HG02943 (cell line): ENCODE measurements around the gene NOTUM.

ENCODE experiments used
- ATAC-seq: cut with Tn5 transposase; IDR thresholded peaks from one replicate; pipeline ENCODE4 v1.9.1; 2021; ENCODE audit warnings: mild to moderate bottlenecking, low read depth, moderate library complexity; ENCODE audit not compliant: unreplicated experiment

Gene NOTUM

GRCh38 chr17:81941484-81942166 lies 19.4 kb downstream of the NOTUM start:
- ATAC-seq = no peak

DNA sequence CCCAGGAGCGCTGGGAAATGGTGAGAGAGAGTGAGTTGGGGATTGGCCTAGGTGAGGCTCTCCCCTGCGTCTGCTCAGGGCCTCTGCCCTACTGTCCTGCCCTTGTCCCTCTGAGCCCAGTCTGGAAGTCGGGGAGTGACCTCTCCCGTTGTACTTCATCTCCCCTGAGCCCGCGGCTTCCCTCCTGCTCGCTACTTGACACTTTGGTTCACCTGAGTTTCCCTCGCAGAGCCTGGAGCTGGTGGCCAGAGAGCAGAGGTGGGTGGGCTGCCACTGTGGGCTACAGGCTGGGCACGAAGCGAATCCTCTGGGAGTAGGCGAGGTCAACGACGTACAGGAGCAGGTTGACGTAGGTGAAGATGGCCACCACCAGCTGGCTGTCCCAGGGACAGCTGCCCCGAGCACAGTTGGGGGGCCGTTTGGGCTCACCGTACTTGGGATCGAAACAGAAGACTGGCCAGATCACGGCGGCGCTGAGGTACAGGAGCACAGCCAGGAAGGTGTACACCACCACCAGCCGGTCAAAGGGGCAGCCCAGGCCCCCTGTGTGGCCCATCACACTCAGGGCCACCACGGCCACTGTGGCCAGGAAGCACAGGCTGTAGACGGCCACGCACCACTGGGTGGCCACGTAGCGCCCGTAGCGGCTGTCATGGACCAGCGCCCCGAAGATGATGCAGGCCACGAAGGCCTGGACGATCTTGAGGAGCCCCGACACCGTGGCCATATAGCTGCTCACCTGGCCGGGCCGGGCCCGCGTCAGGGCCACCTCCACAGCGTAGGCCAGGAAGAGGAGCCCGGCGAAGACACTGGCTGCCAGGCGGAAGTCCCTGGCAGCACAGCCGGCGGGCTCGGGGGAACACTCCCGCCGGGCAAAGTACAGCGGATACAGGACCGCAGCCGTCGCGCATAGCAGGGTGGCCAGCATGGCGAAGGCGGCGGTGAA lies 20.2 kb downstream of the NOTUM start:
- no peak for ATAC-seq

GRCh38 chr17:81939881-81940385 lies 21.1 kb downstream of the NOTUM start:
- ATAC-seq = no peak

GRCh38 chr17:81939218-81939617 lies 21.8 kb downstream of the NOTUM start:
- ATAC-seq = no peak

DNA sequence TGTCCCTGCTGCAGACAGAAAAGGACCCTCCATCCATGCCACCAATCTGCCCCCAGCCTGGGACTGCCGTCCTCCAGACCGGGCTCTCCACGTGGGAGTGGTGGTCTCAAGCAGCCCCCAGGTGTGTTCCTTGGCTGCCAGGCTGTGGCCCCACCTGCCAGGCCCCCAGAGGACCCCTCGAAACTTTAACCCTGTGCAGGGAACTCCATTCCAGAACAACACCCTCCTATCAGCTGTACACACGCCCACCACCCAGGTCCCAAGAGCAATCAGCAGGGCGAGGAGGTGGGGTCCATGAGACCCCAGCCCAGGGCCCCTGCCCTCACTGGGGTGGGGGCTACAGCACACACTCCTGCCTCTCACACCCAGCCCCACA lies 25.3 kb downstream of the NOTUM start:
- ATAC-seq = no peak

DNA sequence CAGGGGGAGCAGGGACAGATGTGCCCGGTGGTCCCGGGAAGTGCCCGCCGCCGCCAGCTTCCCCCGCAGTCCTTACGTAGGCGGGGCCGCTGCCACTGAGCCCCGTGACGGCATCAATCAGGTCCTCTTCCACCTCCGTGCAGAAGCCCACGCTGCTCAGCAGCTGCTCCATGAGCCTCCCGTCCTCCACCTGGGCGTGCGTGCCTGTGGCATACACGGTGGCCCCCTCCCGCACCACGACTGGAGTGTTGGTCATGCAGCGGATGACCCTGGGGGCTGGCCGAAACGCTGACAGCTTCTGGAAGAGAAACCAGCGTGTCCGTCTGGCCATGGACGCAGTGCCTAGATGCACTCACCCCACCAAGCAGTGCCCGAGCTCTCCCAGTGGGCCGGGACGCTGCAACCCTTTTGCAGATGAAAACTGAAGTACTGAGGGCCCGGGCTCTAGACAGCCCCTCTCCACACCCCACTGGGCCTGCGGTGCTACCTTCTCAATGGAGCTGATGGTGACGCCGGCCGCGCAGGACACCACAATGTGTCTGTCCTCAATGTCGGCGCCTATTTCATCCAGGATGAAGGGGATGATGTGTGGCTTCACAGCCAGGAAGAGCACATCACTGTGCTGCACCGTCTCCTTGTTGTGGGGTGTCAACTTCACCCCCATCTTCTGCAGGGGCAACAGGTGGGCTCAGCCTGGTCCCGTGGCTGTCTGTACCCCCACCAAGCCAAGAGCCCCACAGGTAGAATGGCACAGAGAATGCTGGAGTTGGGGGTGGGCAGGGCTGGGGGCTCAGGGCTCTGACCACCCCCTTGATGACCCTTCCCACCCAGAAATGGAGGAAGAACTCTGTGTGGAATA lies 25.9 kb downstream of the NOTUM start:
- no peak for ATAC-seq

DNA sequence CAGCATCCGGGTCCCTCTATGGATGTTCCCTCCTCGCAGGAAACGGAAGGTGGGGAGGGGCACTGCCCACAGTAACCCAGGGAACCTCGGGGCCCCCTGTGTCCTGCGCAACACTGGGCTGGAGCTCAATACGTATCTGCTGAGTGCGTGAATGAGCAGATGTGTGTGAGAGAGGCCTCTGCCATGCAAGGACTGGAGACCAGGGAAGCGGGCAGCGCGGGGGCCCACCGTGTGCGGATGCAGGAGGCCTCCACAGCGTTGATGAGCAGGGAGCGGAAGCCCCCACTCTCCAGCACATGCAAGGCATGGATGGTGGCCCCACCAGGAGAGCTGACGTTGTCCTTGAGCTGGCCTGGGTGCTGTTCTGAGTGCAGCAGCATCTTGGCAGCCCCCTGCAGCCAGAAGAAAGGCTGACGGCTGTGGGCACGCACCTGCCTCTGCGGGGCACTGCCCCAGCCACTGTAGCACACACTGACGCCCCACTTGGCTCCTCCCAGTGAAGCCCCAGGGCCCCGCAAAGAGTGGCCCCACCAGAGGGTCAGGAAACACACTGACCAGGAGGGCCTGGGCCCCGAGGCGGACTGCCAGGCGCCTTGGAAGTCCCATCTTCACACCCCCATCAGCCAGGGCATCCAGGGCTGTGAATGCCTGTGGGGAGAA lies 26.8 kb downstream of the NOTUM start:
- ATAC-seq = no peak

DNA sequence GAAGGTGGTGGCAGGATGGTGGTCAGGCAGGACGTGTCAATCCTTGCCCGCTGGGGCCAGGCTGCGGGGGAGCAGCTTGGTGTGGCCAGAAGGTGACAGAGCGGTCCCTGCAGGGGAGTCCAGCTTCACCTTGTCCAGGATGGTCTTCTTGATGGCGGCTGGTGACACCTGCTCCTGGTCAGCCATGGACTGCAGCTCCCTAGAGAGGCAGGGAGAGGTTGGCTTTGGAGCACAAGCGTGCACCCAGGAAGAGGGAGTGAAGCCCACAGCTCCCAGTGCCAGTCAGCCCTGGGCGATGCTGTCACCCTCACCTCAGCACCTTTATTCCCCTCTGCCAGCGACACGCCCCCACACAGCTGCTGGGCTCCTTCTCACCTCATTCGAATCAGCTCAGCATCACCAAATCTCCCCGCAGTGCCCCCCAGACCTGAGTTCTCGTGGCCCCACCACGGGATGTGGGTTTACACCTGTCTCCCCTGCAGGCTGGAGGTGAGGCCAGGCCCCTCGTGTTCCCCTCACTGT lies 27.7 kb downstream of the NOTUM start:
- no peak for ATAC-seq

GRCh38 chr17:81932333-81932983 lies 28.5 kb downstream of the NOTUM start:
- no peak for ATAC-seq

DNA sequence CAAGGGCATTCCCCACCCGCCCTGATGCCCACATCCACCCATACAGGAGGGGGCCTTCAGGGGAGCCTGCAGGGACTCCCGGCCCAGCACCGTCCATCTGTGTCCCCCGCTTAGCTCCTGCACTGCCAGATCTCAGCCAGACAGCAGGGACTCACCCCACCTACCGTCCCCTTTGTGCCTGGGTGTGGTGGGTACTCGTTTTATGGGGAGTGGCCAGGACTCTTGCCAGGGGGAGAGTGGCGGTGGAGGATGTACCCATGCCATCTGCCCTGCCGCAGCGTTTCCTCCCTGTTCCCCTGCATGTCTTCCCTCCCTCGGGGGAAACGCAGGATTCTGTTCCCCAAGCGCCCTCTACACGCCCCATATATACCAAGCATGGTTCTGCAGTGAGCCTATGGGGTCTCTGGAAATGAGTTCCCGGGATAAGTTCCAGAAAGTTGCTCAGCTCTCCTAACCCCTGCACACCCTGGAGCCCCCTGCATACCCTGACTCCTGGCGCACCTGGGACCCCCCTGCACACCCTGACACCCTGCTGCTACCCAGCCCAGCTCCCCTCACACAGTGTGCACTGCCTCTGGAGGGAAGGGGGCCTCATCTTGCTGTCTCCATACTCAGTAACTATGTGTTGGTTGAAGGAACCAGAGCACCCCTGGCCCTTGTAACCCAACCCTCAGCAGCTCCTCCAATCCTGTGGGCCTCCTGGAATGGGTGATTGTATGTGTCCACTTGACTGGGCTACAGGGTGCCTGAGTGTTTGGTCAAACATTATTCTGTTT lies 29.2 kb downstream of the NOTUM start:
- ATAC-seq = no peak

DNA sequence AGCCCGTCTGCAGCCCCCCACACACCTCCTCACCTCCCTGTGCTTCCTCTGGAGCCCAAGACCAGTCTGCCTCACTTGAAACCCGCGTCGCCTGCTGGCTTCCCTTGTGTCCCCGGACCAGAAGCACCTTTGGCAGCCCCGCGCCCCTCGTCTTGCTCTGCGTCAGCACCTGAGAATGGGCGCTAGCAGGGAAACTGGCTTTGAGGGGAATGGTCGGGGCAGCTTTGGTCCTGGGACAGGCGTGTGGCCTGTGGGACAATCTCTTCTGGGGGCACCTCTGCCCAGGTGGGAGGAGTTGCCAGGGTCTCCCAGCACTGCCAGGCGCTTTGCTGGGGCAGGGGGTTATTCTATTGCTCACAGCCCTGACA lies 29.8 kb downstream of the NOTUM start:
- no peak for ATAC-seq

- no peak for ATAC-seq
These were observed 30.6 kb downstream of the NOTUM start for GRCh38 chr17:81930142-81931125.

DNA sequence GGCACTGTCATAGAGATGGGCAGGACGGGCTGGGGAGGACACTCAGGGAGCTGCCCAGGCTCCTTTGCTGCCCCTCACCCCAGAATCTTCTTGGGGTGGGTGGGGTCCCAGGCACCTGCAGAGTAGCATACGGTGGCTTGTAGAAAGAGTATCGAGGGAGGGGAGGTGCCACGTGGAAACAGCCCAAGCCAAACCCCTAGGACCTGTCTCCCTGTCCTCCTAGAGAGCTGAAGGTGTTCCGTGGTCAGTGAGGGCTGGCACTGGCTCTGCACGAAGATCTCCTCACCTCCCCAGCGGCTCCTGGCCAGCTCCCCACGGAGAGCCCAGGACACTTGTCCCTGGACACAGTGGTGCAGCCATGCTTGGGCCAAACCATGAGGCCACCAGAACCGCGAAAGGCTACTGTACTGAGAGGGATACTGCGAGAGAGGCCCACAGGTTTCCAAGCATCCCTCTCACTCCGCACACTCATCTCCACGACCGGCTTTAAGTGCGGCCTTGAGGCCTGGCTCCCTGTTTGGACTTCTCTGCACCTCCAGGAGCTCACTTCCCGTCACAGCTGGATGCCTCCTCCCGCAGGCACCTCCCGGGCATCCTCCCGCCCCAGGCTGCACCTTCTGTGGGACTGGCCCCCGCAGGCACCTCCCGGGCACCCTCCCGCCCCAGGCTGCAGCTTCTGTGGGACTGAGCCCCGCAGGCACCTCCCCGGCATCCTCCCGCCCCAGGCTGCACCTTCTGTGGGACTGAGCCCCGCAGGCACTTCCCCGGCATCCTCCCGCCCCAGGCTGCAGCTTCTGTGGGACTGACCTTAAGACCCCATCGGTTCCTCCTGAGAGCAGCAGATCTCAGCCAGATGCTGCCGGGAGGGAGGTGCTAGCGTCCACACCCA lies 31.5 kb downstream of the NOTUM start:
- ATAC-seq = no peak

- ATAC-seq = no peak
These were observed 32.3 kb downstream of the NOTUM start for GRCh38 chr17:81928544-81929252.

DNA sequence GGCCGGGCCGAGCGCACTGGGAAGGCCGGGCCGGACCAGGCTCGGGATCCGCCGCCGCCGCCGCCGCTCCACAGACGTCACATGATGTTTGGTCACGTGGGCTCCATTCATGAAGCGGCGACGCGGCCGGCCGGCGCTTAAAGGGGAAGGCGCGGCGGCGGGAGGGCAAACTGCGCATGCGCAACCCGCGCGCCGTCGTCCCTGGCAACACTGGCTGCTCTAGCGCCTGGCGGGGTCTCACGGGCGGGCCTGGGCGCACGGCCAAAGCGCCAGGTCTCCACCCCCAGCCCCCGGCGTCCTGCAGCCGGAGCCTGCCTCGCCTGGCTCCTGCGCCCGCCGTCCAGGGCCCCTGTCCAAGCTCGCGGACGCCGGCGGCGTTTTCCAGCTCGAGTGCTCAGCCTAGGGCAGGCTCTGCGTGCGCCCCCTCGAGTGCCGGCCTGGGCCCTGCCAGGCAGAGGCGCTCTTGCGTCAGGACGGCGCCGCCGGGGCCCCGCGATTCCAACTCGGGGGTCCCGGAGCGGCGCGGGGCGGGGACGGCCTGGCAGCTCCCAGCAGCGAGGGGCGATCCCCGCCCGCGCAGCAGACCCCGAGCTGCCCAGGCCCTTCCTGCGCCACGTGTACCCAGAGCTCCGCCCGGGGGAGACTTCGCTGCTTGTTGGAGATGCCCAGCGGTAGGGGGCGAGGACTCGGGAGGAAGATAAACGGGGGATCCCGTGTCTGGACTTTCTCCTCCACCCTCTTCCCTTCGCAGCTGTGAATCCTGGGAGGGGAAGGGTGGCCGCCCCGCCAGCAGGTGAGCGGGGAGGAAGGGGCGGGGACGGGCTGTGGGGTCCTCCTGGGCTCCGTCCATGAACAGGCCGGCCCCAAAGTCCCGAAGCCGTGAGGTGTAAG lies 33.1 kb downstream of the NOTUM start, which contains the start of gene MAFG:
TSS of gene MAFG (minus strand) at position 83 of the 891 bp plus-strand sequence. CDS start 4,550 bp downstream, outside the sequence.
- ATAC-seq = no peak
